GM21423 (cell line): Measurements from ENCODE around the gene CLTA.
"Not testable (repeated sequence)": the region's sequence is repeated elsewhere in the genome, so short reads cannot be mapped to it uniquely, and the experiment has no call there.

ENCODE experiments used
- ATAC-seq: cut with Tn5 transposase; IDR thresholded peaks from one replicate; pipeline ENCODE4 v1.9.1; 2021; ENCODE audit warnings: mild to moderate bottlenecking, moderate library complexity; ENCODE audit not compliant: unreplicated experiment

CLTA gene

GRCh38 chr9:36237230-36237629 lies 46.5 kb downstream of the CLTA start:
- no peak for ATAC-seq

GRCh38 chr9:36239205-36239604 lies 48.5 kb downstream of the CLTA start:
- ATAC-seq: not testable (repeated sequence)

DNA sequence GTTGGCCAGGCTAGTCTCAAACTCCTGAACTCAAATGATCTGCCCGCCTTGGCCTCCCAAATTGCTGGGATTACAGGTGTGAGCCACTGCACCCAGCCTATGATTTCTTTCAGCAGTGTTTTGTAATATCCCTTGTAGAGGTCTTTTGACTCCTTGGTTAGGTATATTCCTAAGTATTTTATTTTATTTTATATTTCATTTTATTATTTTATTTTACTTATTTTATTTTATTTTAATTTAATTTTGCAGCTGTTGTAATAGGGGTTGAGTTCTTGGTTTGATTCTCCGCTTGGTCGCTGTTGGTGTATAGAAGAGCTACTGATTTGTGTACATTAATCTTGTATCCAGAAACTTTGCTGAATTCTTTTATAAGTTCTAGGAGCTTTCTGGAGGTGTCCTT lies 49.0 kb downstream of the CLTA start:
- ATAC-seq: not testable (repeated sequence)

- ATAC-seq: no peak
These were observed 55.2 kb downstream of the CLTA start for GRCh38 chr9:36245906-36246305.

DNA sequence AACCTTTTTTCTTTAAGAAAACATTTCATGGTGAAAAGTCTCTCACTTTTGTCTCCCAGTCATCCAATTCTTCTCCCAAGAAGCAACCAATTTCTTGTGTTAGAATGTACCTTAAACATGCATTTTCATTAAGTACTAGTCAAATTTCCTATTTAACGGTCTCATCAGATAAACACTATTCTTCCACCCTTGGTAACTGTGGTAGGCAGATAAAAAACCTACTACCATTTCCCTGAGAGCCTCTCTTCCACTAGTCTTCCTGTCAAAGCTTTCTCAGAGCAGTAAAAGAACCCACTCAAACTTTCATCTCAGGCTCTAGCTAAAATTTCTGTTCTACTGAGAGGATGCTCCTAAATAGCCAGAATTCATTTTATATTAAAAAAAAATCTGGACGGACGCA lies 56.6 kb downstream of the CLTA start:
- no peak for ATAC-seq

DNA sequence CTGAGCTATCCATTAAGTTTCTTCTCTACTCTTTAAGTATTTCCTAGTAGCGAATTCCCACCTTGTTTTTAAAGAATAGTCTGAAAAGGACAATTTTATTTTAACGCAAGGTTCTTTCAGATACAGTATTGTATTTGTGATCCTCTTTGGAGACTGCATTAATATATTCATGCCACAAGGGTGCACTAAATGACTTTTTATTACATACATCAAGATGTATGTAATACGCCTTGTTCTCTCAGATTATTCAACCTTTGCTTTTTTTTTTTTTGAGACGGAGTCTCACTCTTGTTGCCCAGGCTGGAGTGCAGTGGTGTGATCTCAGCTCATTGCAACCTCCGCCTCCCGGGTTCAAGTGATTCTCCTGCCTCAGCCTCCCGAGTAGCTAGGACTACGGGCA lies 57.3 kb downstream of the CLTA start:
- not testable (repeated sequence) for ATAC-seq

DNA sequence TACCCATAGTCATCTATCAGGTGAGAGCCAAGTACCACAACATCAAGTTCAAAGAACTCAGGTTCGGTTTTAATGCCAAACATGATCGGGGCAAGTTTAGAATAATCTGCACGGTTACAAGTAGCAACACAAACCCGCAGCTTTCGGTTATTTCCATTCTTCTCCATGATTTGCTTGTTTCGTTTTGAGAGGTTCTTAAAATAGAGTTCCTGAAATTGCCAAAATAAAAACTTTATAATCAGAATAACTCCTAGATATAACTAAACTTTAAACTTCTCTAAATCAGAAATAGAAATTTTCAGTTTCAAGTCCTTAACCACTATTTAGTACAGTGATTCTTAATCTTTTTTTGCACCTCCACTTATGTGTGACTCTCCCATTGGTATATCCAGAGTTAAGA lies 58.5 kb downstream of the CLTA start:
- no peak for ATAC-seq

DNA sequence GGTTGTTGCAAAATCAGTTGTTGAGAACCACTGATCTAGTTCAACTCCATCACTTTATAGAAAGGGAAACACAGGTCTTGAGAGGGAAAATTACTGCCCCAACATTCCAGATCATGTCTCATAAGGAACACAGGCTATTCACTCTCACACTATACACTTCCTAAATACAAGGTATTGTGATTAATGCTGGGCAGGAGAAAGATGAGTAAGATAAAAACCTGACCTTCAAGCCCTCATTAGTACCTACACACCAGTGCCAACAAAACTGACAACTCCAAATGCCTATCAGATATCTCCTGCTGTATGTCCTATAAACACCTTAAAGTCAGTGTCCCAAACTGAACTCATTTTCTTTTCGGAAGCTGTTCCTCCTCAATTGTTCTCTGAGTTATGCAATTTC lies 59.4 kb downstream of the CLTA start:
- no peak for ATAC-seq

- no peak for ATAC-seq
These were observed 60.7 kb downstream of the CLTA start for GRCh38 chr9:36251428-36251827.

GRCh38 chr9:36258208-36258995 lies 67.7 kb downstream of the CLTA start, which contains the start of gene GNE:
GNE (minus strand) TSS chr9:36258448; CDS start chr9:36249355, 9,093 bp downstream.
- ATAC-seq: peak; percentile 92

- ATAC-seq: no peak
These were observed 68.3 kb downstream of the CLTA start for GRCh38 chr9:36258996-36259533.
